ENCODE data around the gene THADA.

GRCh38 chr2:43265001-43265400, 330.8 kb downstream of the THADA start:
- TF ChIP-seq CTCF (conservative IDR thresholded peaks at IDR 0.05; ENCODE audit: low read length), result no peak
- TF ChIP-seq EZH2phosphoT487 (IDR thresholded peaks at IDR 0.05; ENCODE audit: borderline replicate concordance, low read depth, low read length), result no peak

Data from OCI-LY7 (cell line).